ENCODE results near the gene PSAP.
"Not testable (repeated sequence)": the region's sequence is repeated elsewhere in the genome, so short reads cannot be mapped to it uniquely, and the experiment has no call there.

The PSAP gene

GRCh38 chr10:71850743-71851464, at the start of gene PSAP:
PSAP (minus strand) TSS chr10:71851251; CDS start chr10:71851221, 30 bp downstream.
- peak; percentile 100 for DNase-seq

- no peak for DNase-seq
Measured at GRCh38 chr10:71900441-71901180, 49.6 kb upstream of the PSAP start.

- DNase-seq, result no peak
Measured at GRCh38 chr10:71899665-71900412, 48.8 kb upstream of the PSAP start.

- DNase-seq, result not testable (repeated sequence)
Measured at GRCh38 chr10:71898346-71898745, 47.3 kb upstream of the PSAP start.

GRCh38 chr10:71893920-71894319, 42.9 kb upstream of the PSAP start:
- DNase-seq, result no peak

GRCh38 chr10:71893258-71893815, 42.3 kb upstream of the PSAP start:
- no peak for DNase-seq

GRCh38 chr10:71891437-71891836, 40.4 kb upstream of the PSAP start:
- no peak for DNase-seq

- no peak for DNase-seq
Measured at GRCh38 chr10:71889388-71889987, 38.4 kb upstream of the PSAP start.

GRCh38 chr10:71888623-71889387, 37.8 kb upstream of the PSAP start:
- peak; percentile 100 for DNase-seq

- DNase-seq, result no peak
Measured at GRCh38 chr10:71888248-71888622, 37.2 kb upstream of the PSAP start.

GRCh38 chr10:71887743-71888142, 36.7 kb upstream of the PSAP start:
- DNase-seq, result peak; percentile 72

GRCh38 chr10:71882813-71883659, 32.0 kb upstream of the PSAP start:
- no peak for DNase-seq

GRCh38 chr10:71881647-71882355, 30.8 kb upstream of the PSAP start:
- DNase-seq, result no peak

- DNase-seq, result not testable (repeated sequence)
Measured at GRCh38 chr10:71881307-71881624, 30.2 kb upstream of the PSAP start.

GRCh38 chr10:71880425-71881306, 29.6 kb upstream of the PSAP start:
- DNase-seq, result peak; percentile 71

- peak; percentile 61 for DNase-seq
Measured at GRCh38 chr10:71878327-71879034, 27.4 kb upstream of the PSAP start.

- DNase-seq, result no peak
Measured at GRCh38 chr10:71877821-71878220, 26.8 kb upstream of the PSAP start.

- DNase-seq, result not testable (repeated sequence)
Measured at GRCh38 chr10:71874680-71875354, 23.8 kb upstream of the PSAP start.
